ENCODE data around the gene IL1RAP.
A peak's percentile ranks its signal among the peaks of the same experiment; 100 is the strongest.

The IL1RAP gene

DNA sequence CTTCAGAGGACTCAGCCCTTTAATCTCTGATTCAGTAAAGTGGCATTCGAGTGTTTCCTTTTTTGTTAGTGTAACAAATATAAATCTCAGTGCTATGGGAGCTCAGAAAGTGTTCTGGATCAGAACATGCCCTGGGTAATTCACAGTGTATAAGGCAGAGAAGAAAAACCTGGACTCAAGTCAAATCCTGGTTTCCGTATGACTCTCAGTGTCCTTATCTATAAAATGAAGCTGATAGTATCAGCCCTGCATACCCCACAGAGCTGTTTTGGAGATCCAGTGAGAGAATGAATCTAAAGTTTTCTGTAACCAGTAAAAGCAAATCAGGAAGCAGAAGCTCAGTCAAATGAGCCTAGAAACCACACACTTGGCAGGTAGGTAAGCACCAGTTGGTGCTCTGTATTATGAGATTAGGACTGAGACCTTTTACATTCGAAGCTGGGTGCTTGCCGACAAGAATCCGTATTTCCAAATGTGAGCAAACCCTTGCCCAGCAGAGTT lies 67.2 kb downstream of the IL1RAP start:
- peak; percentile 83 for DNase-seq

DNA sequence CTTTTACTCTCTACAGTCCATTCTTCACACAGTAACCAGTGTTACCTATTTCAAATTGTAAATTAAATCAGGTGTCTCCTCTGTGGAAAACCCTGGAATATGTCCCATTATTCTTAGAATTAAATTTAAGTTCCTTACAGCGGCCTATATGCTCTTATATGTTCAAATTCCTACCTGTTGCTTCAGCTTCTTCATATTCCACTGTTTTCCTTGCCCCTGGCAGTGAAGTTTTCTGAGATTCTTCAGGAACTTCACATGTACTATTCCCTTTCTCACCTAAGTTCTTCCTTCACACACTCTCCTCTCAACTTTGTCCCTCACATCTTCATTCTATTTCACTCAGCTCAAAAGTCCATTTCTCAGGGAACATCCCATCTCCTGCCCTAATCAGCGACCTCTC lies 68.8 kb downstream of the IL1RAP start:
- DNase-seq, result no peak

DNA sequence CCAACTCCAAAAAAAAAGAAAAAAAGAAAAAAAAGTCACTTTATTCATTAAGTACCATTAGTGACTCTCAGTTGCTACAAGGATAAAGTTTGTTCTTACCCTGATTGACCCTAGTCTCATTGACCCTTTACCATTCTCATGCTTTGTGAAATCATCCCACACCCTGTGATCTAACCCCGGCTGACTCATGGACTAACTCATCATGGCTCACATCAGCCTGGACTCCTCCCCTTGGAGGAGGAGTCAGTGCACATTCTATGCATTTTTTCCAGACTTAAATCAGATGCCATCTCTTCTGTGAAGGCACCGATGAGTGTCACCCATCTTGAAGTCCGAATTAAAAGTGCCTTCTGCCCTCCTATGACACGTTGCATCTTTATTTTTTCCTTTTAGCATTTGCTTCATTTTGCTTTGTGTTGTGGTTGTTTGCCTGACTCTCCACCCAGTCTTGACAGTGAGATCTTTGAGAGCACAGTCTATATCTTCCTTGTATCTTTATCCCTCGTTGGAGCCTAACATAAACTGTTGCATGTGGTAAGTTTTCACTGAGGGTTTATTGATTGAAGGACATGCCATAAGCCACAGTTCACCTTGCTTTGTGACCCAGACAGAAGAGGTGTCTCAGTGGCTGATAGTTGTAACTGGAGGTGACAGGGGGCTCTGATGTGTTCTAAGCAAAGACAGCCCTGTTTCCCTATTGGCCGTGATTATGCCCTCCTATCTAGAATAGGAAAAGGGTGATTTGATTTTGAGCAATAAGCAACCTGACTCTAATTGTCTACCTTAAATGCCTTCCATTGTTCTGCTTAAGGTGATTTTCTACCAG lies 72.1 kb downstream of the IL1RAP start:
- peak; percentile 87 for DNase-seq

DNA sequence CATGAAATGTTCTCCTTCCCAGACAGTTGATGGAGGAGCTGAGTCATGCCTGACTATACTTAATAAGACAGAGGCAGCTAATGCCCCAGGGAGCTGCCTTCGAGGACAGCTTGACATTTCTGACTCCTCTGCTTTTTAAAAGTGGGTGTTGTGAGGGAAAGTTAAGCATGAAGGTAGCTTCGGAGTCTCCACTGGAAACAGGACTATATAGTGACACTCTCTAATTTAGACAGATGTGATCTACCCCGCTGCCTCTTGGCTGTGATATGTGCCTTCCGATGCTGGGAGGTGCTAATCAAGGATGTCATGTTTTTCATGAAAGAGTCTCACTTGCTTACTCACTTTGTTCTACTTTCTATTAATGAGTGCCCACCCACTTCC lies 72.7 kb downstream of the IL1RAP start:
- DNase-seq, result peak; percentile 70

DNA sequence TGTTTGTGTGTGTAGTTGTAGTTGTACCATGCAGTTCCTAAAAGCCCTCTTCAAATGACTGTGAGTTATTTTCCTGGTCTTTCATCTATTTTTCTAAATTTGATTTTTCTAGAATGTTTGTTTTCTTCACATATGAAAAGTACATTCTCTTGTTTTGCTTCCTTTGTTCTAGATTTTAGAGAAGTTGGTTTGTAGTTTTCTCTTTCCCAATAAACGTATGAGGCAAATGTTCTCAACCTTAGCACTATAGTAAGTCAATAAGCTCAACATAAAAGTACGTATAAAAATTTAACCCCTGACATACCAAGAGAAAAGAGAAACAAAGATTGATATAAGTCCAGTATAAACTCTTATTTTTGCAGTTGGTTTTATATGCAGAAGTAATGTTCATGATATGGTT lies 74.7 kb downstream of the IL1RAP start:
- DNase-seq, result no peak

DNA sequence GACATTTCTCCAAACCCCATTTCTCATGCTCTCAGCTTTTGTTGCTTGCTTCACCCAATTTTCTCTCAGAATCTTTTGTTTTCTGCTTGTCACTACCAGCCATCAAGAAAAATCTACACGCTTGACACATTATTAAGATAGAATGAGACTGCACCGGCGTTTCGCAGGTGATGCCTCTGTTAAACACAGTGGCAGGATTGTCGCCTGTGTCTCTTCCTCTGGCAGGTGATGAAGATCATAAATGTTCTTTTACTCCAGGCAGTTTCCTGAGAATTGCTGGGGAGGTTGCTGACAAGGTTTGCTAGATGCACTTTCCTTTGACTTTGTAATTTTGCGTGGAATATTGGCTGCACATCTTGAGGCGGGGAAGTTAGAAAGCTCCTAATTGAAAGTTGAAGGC lies 75.4 kb downstream of the IL1RAP start:
- no peak for DNase-seq

DNA sequence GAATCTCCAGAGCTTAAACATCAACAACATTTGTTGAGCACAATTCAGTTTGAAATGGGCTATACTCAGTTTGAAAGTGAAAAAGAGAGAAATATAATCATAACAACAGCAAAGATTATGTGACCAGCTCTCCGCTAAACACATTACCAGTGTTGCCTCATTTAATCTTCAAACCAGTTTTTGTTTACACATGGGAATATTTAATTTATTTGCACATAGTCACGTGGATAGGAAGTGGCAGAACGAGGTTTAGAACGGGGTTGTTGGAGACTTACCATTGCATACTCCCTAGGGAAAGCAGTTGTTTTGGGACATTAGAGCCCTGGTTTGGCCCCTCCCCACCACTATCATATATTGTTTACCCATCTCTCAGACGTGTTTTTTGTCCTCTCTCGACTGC lies 77.2 kb downstream of the IL1RAP start:
- no peak for DNase-seq

DNA sequence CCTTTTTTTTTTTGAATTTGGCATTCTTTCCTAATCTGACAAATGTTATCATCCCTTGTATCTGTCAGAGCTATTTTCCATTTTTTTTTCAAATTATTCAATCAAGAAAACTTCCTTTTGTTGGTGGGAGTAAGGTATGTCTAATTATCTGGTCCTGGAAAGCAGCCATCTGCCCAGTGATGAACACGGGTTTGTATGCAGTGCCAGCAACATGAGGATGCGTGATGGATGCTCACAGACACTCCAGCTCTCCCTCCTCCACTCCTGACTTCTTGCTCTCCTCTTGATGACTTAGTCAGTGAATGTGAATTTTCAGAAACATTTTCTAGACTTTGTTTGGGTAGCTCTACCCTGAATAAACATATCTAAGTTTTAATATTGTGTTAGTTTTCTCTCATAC lies 79.2 kb downstream of the IL1RAP start:
- no peak for DNase-seq

DNA sequence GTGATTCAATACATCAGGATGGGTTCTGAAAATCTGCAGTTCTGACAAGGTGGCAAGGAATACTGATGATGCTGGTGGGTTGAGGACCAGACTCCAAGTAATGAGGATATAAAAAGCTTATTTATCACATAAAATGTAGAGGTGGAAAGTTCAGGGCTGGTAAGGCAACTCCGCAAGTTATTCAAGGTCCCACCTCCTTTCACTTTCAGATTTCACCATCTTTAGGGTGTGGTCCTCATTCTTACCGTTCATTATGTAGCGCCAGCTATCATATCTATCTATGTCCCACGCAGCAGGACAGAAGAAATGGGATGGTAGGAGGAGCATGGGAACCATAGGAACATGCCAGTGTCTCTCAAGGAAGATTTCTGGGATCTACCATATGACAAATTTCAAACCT lies 80.3 kb downstream of the IL1RAP start:
- DNase-seq, result no peak

DNA sequence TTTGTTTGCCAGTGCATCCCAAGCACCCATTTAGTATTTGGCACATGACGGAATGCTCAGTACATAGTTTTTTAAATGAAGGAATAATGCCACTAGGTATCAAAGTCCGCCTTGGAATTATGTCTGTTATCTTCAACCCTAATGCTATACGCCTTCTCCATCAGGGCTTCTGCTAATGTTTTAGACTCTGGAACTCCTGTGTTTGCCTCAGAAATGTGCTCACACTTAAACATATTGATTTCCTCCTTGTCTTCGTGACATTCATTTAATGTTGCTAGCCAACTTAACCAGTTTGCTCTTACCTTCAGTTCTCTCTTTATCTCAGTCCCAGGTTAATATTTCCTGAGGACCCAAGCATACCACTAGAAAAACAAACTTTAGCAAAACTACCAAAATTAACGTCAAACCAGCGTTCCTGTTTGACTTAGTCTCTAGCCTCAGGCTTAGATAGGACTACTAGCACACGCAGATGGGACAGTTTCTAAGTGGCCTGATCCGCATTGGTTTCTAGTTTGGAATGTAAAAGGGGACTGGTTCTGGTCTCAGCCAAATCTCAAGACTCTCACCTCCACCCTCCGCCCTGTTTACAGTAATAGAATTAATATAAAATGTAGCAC lies 81.4 kb downstream of the IL1RAP start:
- no peak for DNase-seq

DNA sequence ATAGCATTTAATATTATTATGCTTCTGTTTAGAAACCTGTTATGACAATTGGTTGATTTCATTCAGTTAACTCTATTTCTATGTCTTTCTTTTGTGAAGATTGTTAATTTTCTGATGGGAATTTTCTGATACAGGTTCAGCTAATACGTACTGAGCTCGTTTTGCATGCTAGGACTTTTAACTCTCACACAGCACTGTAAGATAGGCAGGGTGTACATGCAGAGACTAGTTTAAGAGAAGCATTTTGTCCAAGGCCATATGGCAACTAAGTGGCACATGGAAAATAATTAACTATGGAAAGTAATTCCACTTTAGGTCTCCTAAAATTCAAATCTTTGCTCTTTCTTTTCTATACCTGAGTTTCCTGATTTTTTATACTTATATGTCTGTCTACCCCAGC lies 81.9 kb downstream of the IL1RAP start:
- DNase-seq, result no peak

DNA sequence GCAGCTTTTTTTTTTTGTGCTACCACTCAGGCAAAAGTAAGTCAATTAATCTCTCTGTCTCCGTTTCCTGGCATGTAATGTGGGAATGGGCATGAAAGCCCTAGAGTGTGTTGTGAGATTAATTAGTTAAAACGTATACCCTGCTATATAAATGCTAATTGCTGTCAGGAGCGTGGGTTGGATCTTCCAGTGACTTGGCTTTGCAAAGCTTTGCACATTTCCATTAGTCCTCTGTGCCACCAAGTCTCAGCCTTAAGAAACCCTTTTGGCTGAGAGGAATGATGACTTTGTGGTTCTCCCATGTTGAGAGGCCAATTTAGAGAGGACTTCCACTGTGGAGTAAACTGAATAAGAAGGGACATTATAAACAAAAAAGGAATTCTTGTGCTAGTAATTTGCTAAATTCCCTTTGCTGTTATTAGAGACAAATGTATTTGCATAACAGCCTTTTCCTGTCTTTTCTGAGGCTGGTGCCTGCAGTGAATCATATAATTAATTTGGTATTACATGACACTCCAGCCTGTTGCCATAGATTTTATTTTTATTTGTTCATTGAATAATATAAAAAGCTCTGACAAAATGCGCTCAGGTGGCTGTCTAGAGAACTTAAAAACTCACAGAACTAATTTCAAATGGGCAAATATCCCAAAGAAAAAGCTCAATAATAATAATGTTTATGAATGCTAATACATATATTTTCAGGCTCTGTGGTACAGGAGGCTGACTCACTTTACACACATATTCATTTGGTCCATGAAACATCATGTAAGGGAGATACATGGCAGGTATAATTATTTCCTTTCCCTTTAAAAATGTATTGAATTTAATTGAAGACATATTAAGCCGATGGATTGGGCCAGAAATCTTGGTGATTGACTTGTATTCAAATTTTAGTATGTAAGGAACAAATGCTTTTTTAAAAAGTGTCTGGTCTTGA lies 82.7 kb downstream of the IL1RAP start:
- DNase-seq, result no peak

DNA sequence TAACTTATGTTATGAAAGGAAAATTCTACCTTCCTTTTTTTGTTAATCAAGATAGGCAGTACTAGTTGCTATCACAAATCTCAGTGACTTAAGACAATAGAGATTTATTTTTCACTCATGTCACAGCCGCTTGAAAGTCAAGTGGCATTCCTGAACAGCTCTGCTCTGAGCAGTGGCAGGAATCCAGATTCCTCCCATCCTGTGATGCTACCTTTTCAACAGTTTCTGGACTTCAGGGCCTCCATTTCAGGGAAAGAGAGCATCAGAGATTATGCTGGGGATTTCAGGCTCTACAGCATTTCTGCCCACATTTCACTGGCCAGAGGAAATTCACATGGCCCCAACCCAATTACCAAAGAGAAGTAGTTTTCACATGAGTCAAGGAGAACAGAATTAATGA lies 83.4 kb downstream of the IL1RAP start:
- DNase-seq, result peak; percentile 9

DNA sequence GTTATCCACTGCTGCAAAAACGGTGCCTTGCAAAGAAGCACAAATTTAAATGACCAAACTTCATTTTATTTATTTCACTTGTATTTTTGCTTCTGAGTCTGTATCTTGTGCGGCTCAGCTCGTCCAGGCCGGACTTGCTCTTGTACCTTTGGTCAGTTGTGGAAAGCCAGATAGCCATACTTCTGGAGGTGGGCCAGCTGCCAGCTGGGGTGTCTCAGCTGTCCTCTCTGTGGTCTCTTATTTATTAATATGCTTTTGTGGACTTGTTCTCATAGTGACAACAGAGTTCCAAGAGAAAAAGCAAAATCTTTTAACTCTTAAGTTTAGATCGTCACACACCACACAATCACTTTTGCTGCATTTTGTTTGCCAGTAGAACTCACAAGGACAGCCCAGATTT lies 87.7 kb downstream of the IL1RAP start:
- DNase-seq, result no peak

DNA sequence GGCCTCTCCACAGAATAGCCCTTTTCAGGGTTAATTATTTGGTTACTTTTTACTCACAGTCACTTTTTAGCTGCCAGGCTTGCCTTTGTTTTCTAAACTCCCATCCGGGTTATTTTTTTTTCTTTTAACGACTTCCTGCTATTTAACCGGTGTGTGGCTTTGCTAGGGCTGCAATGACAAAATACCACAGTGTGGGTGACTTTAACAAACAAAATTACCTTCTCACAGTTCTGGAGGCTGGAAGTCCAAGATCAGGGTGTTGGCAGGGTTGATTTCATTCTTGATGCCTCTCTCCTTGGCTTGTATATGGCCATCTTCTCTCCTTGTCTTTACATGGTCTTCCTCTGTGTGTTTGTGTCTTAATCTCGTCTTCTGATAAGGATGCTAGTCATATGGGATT lies 91.5 kb downstream of the IL1RAP start:
- no peak for DNase-seq

DNA sequence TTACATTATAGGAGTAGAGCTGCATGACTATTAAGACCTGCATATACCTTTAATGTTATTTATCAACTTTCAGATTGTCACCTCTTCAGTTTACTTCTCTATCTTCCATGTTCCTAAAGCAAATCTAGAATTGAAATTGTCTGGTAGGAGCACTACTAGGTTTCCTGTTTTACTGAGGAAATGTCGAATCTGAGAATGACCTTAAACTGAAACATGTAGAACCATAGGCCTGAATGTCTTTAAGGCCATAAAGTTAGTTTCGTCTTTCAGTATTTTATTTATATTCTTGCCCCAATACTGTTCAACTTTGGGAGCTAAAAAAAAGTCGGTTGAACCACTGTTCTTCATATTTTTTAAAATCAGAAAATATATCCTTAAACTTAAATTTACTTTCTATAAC lies 92.7 kb downstream of the IL1RAP start:
- no peak for DNase-seq

DNA sequence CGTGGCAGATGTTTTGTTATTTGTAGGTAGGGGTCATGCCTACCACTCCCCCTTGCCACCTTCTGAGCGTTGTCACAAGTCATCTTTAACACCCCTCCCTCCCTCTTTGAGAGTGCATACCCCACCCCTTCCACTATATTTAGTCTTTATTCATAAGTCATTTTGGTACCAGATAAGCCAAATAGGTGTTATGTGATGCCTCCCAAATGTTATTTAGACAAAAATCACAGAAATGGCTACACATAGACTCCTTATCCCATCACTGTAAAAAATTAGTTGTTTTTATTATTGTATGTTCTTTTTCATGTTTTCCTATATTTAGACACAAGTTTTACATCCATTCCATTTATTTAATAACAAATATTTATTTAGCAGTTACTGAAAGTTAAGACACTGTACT lies 93.1 kb downstream of the IL1RAP start:
- DNase-seq, result no peak

DNA sequence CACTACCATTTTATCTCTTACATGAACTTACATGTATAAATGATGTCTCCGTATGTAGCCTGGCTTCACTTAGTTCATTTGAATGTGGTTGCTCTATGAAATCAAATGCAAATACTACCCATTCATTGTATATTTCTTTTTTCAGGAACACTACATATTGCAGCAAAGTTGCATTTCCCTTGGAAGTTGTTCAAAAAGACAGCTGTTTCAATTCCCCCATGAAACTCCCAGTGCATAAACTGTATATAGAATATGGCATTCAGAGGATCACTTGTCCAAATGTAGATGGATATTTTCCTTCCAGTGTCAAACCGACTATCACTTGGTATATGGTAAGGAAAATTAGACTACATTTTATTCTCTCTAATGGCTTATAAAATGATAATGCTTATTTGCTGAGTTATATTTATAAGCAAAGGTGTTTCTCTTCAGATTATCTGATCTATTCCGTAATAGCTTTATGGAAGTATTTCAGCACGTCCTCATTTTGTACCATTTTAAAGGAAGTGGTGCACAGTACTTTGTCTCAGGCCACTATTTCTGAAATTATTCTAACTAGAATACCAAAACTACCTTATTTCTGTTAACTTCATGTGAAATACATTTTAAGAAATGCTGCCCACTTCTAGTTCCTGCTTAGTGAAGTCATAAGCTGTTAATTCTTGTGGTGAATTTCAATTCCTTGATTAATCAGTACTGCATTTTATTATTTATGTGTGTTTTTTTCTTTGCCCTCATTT lies 95.1 kb downstream of the IL1RAP start:
- DNase-seq, result no peak

DNA sequence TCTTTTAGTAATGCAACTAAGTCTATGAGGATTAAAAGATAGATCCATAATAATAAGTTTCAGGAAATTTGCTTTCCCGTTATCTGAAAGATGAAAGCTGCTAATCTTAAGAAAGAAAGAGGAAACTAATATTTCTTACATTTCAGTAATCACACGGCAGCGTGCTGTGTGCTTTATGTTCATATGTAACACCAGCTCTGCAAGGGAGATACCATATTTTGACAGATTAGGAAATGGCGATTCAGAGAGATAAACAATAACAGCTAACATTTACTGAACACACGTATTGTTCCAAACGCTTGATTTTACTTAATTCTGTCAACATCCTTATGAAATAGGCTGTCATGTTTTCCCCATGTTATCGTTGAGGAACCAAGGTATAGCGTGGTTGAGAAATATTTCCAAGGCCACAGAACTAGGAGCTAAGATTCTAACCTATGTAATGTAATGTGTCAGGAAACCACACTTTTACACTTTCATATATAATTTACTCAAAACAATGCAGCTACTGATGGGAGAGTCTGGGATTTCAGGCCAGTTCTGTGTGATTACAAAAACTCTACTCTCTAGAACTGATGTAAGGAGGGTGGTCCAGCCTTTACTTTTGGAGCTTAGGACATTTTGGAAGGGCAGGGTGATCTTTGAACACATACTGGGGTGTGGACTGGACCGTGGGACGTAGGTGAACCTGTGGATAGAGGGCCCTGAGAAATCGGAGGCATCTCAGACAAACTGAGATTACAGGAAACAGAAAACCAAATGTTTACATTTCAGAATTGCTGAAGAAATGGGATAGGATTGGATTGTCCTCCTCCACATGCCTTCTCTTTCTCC lies 100.6 kb downstream of the IL1RAP start:
- no peak for DNase-seq

DNA sequence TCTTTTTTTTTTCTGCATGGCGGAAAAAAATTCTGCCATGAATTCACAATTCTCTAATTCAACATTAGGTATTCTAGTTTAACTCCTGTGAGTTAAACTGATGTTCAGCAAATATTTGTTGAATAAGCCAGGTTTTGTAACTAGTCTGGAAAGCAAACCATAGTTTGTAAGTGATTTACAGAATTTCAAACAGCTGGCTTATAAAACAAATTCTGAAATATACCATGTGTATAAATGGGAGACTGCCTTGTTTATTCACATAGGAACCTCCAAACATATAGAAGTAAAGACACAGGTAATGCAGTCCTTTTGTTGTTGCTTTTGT lies 101.1 kb downstream of the IL1RAP start:
- no peak for DNase-seq

DNA sequence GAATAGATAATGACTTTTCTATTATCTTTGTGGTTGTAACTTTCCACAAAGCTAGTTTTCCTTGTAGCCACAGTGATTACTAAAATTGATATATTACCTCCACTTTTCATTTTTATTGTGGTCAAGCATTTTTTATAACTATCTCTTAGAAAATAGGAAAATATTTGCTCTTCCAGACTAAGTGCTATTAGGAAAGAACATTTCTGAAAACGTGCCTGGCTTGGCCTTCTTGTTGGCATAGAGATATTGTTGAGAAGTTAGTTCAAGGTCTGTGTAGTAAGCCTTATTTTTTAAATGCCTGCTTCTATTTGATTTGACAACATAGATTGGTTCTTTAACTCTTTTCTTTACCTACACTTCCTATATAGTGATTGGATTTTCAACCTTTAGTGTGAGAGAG lies 101.7 kb downstream of the IL1RAP start:
- no peak for DNase-seq

DNA sequence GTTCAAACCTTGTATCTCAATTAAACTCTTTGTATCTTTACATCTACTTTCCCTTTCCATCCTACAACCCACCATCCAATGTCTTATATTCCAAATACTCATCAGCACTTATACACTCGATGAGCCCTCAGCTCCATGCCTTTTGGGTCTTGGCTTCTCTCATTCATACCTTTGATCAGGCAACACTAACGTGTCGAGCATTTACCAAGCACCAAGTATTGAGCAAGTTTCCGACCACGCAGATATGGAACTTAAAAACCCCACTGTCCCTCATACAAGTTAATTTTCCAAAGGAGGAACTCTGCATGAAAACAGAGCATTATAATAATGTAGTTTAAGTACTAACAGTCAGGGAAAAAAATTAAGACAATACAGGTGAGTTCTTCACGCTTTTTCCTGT lies 102.8 kb downstream of the IL1RAP start:
- DNase-seq, result no peak
